Breast epithelium (tissue), 4 donors: Measurements from ENCODE around the gene MAP3K7. TPM values are rescaled to one million over a fixed set of nuclear protein-coding genes. Genes with fewer than 3 reads are reported as not detected.
A peak's percentile ranks its signal among the peaks of the same experiment; 100 is the strongest.

ENCODE experiments used
- DNase-seq, 2 donors: peaks; one replicate each; pipeline ENCODE4 v3.0.0-alpha.2; 2019; ENCODE audit warnings: low spot score in 2 of 2
- H3K27ac ChIP-seq, 2 donors: fragments of 200-600 bp; sonication (generic) in 1 of 2; one replicate each; pipeline ENCODE4 v1.5.1; 2016 to 2019; ENCODE audit warnings: mild to moderate bottlenecking in 1 of 2
- H3K27me3 ChIP-seq, 2 donors: fragments of 200-600 bp; sonication (generic) in 1 of 2; one replicate each; pipeline versions ENCODE4 v1.5.1 to v1.6.0; 2017 to 2019; ENCODE audit warnings: control low read depth in 1 of 2, mild to moderate bottlenecking in 1 of 2
- H3K36me3 ChIP-seq: fragments of 200-600 bp; one replicate; pipeline ENCODE4 v1.5.1; 2019
- H3K4me1 ChIP-seq, 2 donors: fragments of 200-600 bp; sonication (generic); one replicate each; pipeline ENCODE4 v1.5.1; 2016 to 2019; ENCODE audit warnings: control low read depth in 1 of 2
- H3K4me3 ChIP-seq, 3 donors: fragments of 200-600 bp; sonication (generic); 1 replicate in 2 of 3; 2 replicates in 1 of 3; pipeline ENCODE4 v1.5.1; 2016 to 2019; ENCODE audit warnings: mild to moderate bottlenecking in 3 of 3, moderate library complexity in 2 of 3
- H3K9me3 ChIP-seq, 2 donors: fragments of 200-600 bp; sonication (generic) in 1 of 2; one replicate each; pipeline ENCODE4 v1.5.1; 2016 to 2019; ENCODE audit warnings: control low read depth in 1 of 2
- CTCF ChIP-seq, 3 donors: fragments of 450-650 bp; IDR thresholded peaks; one replicate each; pipeline ENCODE4 v1.5.1; 2016 to 2017; ENCODE audit warnings: antibody characterized with exemption in 3 of 3, mild to moderate bottlenecking in 3 of 3, moderate library complexity in 3 of 3
- POLR2A ChIP-seq: fragments of 450-650 bp; IDR thresholded peaks from one replicate; pipeline ENCODE4 v1.6.1; 2016; ENCODE audit warnings: antibody characterized with exemption, mild to moderate bottlenecking, moderate library complexity
- POLR2AphosphoS5 ChIP-seq, 3 donors: sonication (generic); formaldehyde crosslinking; IDR thresholded peaks; one replicate each; pipeline ENCODE4 v1.6.1; 2017; ENCODE audit warnings: antibody characterized with exemption in 3 of 3
- intact Hi-C: fragments of 100-400 bp; cut with DNase I; formaldehyde crosslinking; loops from one replicate; pipeline ENCODE4 v1.15.1; 2023; ENCODE audit warnings: low total_unique reads
- total RNA-seq, 3 donors: library from RNA; depleted of rRNA; stranded (reverse); fragments of >200 nt; gene quantifications; one replicate each; pipeline ENCODE4 v1.1.0, GENCODE V29; 2016

MAP3K7 gene
- total RNA-seq, 3 donors from 2014 or later: 26.2 to 52.4 (median 31.1) TPM

DNA sequence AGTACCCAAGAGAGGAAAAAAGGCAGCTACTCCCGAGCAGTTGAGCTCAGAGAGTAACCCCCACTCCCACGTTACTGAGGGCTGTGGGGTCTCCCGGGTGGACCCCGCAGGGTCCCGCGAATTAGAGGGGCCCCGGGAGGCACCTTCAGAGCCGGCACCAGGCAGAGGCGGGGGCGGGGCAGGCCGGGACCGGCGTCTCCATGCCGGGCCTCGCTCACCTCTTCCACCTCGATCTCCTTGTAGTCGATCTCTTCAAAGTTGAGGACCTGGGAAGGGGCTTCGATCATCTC is 381 bp downstream of the MAP3K7 start:
- Histone ChIP-seq H3K27me3 (no peaks in the 10 kb centered on the region), H3K27ac (peak overlapping the region; percentile 96 to 97), H3K9me3 (no peaks in the 10 kb centered on the region), H3K4me3 (peak overlapping the region; percentile 92 to 98 (median 96)), H3K4me1 (peaks cover 0 to 10% of the 10 kb centered on the region in 2 donors), H3K36me3 (no peaks in the 10 kb centered on the region)
- TF ChIP-seq POLR2A (no peak), POLR2AphosphoS5 (IDR thresholded peaks at IDR 0.05) (no peak), CTCF (IDR thresholded peaks at IDR 0.05) (no peak)
- DNase-seq: no peak
- intact Hi-C loops: no loop called here

DNA sequence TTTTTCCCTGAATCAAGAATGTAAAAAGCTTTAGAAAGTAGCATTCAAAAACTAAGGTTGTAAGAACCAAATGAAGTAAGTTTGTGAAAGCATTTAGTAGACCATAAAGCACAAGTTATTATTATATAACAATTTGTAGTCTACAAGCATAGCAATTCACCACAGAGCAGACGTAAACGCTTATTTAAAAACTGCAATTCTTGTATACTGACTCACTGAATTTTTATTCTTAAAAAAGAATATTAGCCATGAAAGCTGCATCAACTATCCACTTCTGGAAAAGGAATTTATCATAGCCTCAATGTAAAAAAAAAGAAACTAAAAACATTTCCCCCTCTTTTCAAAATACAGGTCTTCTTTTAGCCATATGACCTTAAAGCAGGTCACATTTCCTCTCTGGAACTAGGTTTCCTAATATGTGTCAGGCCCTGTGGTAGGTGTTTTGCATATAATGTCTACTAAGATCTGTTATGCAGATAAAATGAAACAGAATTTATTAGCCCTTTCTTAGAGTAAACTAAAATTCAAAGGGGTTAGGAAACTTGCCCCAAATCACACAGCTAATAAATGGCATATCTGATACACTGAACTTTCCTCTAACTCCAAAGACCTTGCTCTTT is 2.1 kb downstream of the MAP3K7 start:
- DNase-seq: no peak
- peaks cover 0 to 10% of the 10 kb centered on the region in 2 donors for H3K4me1 ChIP-seq
- intact Hi-C loops: no loop called here
- no peaks in the 10 kb centered on the region for H3K27me3 ChIP-seq
- TF ChIP-seq CTCF (IDR thresholded peaks at IDR 0.05): no peak
- no peak for TF ChIP-seq POLR2AphosphoS5 (IDR thresholded peaks at IDR 0.05)
- TF ChIP-seq POLR2A: no peak
- no peak overlapping the region for H3K27ac ChIP-seq
- peak overlapping the region in 1 of 3 donors; percentile 98 for H3K4me3 ChIP-seq
- H3K36me3 ChIP-seq: no peaks in the 10 kb centered on the region
- H3K9me3 ChIP-seq: no peaks in the 10 kb centered on the region

DNA sequence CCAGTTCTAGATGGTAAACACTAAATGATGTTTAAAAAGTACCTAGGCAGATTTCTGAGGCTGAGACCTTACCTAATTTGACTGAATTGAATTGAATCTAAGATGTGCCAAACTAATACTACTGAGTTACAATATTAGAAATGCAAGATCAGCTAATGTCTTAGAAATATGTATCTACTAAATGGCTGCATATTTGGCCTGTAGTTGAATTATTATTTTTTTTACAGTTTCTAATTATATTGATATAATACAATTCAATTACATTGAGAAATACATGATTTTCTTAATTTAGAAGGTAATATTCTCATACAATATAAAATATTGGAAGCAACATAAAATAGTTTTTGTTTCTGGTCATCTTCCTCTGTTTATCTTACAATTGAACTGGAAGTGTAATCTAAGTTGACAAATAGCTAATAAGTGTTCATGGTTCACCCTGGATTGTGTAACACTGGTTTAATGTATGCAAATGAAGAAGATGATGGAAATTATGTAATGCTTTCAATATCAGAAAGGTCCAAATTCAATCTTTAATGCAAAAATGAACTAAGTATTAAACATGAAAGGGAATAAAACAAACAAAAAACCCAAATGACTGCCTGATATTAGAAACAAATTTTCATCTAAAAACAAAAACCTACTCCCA is 2.9 kb downstream of the MAP3K7 start:
- H3K4me3 ChIP-seq: no peak overlapping the region
- intact Hi-C loops: no loop called here
- TF ChIP-seq POLR2A: no peak
- no peak for TF ChIP-seq CTCF (IDR thresholded peaks at IDR 0.05)
- TF ChIP-seq POLR2AphosphoS5 (IDR thresholded peaks at IDR 0.05): no peak
- H3K9me3 ChIP-seq: no peaks in the 10 kb centered on the region
- peaks cover 0 to 10% of the 10 kb centered on the region in 2 donors for H3K4me1 ChIP-seq
- DNase-seq: no peak
- no peaks in the 10 kb centered on the region for H3K27me3 ChIP-seq
- H3K27ac ChIP-seq: no peak overlapping the region
- no peaks in the 10 kb centered on the region for H3K36me3 ChIP-seq

GRCh38 chr6:90583179-90583835 is 3.6 kb downstream of the MAP3K7 start:
- no peak overlapping the region for H3K4me3 ChIP-seq
- H3K27me3 ChIP-seq: no peaks in the 10 kb centered on the region
- H3K36me3 ChIP-seq: no peaks in the 10 kb centered on the region
- H3K27ac ChIP-seq: no peak overlapping the region
- DNase-seq: no peak
- TF ChIP-seq POLR2A: no peak
- no peak for TF ChIP-seq CTCF (IDR thresholded peaks at IDR 0.05)
- TF ChIP-seq POLR2AphosphoS5 (IDR thresholded peaks at IDR 0.05): no peak
- intact Hi-C loops: no loop called here
- H3K4me1 ChIP-seq: peaks cover 0 to 10% of the 10 kb centered on the region in 2 donors
- no peaks in the 10 kb centered on the region for H3K9me3 ChIP-seq

- intact Hi-C loops: no loop called here
Measured at GRCh38 chr6:90581146-90581545, 5.7 kb downstream of the MAP3K7 start.

More at GRCh38 chr6:90581146-90581545, 5.7 kb downstream of the MAP3K7 start:
- H3K27ac ChIP-seq: no peak overlapping the region
- no peaks in the 10 kb centered on the region for H3K27me3 ChIP-seq
- H3K4me1 ChIP-seq: peaks cover 0 to 10% of the 10 kb centered on the region in 2 donors
- no peak for DNase-seq
- TF ChIP-seq CTCF (IDR thresholded peaks at IDR 0.05): no peak
- H3K36me3 ChIP-seq: no peaks in the 10 kb centered on the region
- no peaks in the 10 kb centered on the region for H3K9me3 ChIP-seq
- no peak overlapping the region for H3K4me3 ChIP-seq
